22Rv1 (cell line): Measurements from ENCODE around the gene SERPINI1.

Experiments used
- ZFX ChIP-seq: fragments of 450-650 bp; IDR thresholded peaks from 2 replicates; pipeline ENCODE4 v1.6.1; 2017; ENCODE audit warnings: antibody characterized with exemption, borderline replicate concordance
- TF ChIP-seq, protein P1 (sequence below): fragments of 450-650 bp; IDR thresholded peaks from 2 replicates; pipeline ENCODE4 v1.5.1; 2017; ENCODE audit warnings: mild to moderate bottlenecking

DNA sequence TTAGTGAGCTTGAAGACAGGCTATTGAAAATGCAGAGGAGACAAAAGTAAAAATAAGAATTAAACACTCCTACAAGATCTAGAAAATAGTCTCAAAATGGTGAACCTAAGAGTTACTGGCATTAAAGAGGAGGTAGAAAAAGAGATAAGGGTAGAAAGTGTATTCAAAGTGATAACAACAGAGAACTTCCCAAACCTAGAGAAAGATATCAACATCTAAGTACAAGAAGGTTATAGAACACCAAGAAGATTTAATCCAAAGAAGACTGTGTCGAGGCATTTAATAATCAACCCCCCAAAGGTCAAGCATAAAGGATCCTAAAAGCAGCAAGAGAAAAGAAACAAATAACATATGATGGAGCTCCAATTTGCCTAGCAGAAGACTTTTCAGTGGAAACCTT lies 24.1 kb upstream of the SERPINI1 start:
- TF ChIP-seq, protein P1, sequence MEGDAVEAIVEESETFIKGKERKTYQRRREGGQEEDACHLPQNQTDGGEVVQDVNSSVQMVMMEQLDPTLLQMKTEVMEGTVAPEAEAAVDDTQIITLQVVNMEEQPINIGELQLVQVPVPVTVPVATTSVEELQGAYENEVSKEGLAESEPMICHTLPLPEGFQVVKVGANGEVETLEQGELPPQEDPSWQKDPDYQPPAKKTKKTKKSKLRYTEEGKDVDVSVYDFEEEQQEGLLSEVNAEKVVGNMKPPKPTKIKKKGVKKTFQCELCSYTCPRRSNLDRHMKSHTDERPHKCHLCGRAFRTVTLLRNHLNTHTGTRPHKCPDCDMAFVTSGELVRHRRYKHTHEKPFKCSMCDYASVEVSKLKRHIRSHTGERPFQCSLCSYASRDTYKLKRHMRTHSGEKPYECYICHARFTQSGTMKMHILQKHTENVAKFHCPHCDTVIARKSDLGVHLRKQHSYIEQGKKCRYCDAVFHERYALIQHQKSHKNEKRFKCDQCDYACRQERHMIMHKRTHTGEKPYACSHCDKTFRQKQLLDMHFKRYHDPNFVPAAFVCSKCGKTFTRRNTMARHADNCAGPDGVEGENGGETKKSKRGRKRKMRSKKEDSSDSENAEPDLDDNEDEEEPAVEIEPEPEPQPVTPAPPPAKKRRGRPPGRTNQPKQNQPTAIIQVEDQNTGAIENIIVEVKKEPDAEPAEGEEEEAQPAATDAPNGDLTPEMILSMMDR = no peak
- TF ChIP-seq ZFX = no peak
